Umbilical cord (tissue), 2 donors: Measurements from ENCODE around the gene WAC. TPM values are rescaled to one million over a fixed set of nuclear protein-coding genes. Genes with fewer than 3 reads are reported as not detected.
A peak's percentile ranks its signal among the peaks of the same experiment; 100 is the strongest.
"Not testable (repeated sequence)": the region's sequence is repeated elsewhere in the genome, so short reads cannot be mapped to it uniquely, and the experiment has no call there.

ENCODE experiments used
- DNase-seq: peaks from one replicate; pipeline ENCODE4 v3.0.0-alpha.2; 2015; ENCODE audit warnings: low spot score
- total RNA-seq: library from RNA; depleted of rRNA; stranded (reverse); fragments of >200 nt; gene quantifications from one replicate; pipeline ENCODE4 v1.2.3, GENCODE V29; 2014; ENCODE audit warnings: low replicate concordance; ENCODE audit not compliant: insufficient read depth

WAC gene
- total RNA-seq, 1 donor from 2014 or later: 156 TPM

DNA sequence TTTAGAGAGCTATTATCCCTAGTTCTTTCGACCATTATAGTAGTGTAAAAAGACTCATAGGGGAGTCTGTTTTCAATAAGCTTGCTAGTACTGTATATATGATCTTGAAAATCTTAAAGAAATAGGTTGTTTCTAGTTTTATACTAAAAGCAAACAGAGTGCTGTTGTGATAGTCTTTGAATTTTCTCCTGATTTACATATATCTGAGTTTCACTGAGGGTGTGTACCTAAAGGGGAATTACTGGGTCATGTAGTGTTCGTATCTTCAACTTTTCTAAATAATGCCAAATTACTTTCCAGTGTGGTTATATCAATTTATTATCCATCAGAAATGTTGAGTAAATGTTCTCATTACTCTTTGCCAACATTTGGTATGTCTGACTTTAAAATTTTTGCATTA, 73.7 kb downstream of the WAC start:
- DNase-seq: no peak

DNA sequence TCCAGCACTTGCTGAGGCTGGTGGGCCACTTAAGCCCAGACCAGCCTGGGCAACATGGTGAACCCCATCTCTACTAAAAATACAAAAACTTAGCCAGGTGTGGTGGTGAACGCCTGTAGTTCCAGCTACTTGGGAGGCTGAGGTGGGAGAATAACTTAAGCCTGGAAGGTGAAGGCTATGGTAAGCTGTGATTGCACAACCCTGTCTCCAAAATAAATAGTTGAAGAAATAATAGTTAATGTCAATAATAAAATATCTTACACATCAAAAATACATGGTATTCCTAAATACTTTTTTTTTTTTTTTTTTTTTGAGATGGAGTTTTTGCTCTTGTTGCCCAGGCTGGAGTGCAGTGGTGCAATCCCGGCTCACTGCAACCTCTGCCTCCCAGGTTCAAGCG, 76.7 kb downstream of the WAC start:
- DNase-seq: not testable (repeated sequence)

DNA sequence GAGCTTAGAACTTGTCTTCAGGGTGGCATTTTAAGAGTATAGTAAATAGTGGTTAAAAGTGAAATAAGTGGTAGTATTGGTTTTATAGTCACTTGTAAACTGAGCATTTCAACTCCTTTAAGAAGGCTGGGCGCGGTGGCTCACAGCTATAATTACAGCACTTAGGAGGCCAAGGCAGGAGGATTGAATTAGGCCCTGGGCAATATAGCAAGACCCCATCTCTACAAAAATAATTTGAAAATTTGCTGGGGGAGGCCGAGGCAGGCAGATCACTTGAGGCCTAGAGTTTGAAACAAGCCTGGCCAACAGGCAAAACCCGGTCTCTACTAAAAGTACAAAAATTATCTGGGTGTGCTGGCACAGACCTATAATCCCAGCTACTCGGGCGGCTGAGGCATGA, 80.0 kb downstream of the WAC start:
- DNase-seq: no peak

DNA sequence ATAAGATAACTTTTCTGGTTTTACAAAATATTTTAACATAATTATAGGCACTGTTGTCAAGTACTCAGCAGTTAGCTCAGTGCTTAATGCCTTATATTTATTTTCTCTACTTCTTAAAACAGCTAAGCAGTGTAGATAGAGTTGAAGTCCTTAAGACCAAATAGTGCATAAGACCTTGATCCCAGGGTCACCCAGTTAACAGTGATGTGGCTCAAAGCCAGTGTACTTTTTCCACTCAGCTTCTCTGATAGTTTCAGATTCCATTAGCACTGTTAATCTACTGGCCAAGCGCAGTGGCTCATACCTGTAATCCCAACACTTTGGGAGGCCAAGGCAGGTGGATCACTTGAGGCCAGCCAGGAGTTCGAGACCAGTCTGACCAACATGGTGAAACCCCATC, 83.6 kb downstream of the WAC start:
- no peak for DNase-seq

DNA sequence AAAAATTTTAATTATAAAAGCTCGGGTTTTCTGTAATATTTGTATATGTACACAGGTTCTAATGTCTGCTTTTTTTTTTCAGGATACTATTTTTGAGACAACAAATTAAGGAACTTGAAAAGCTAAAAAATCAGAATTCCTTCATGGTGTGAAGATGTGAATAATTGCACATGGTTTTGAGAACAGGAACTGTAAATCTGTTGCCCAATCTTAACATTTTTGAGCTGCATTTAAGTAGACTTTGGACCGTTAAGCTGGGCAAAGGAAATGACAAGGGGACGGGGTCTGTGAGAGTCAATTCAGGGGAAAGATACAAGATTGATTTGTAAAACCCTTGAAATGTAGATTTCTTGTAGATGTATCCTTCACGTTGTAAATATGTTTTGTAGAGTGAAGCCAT, 86.5 kb downstream of the WAC start:
- DNase-seq: no peak

DNA sequence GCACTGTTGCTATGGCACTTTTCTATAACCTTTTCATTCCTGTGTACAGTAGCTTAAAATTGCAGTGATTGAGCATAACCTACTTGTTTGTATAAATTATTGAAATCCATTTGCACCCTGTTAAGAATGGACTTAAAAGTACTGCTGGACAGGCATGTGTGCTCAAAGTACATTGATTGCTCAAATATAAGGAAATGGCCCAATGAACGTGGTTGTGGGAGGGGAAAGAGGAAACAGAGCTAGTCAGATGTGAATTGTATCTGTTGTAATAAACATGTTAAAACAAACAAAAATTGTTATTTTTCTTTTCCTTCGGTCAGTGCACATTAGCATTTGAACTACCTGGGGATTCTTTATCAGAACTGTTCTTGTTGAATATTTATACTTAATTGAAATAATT, 87.3 kb downstream of the WAC start:
- DNase-seq: no peak

DNA sequence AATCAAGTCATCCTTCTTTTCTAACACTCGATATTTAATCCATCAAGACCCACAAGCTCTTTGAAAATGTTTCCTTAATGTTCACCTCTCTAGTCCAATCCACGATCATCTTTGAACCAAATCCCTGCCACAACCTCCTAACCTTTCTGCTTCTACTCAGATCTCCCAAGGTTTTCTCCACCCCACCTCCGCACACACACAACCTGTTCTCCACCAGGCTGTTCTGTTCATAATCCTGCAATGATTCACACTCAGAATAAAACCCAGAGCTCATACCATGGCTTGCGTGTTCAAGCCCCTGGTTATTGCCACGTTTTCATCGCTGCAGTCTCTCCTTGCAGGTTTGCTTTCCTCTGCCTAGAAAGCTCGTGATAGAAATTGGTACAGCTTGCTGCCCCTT, 90.6 kb downstream of the WAC start:
- peak; percentile 23 for DNase-seq

DNA sequence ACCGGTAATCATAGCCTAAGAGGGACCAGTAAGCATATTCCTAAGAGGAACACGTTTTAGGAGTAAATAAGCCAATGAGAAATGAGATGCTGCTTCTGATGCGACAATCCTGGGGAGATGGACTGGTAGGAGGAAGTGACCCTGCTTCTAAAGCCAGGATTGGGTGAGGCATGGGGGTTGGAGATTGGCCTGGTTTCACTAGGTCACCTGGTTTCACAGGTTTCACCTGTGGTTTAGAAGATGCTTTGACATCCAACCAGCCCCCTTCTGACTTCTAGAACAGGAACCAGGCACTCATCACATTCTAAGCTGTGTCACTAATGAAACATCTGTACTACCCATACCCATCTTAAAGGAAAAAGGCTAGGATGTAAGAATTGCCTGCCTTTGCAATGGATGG, 91.4 kb downstream of the WAC start:
- DNase-seq: no peak

DNA sequence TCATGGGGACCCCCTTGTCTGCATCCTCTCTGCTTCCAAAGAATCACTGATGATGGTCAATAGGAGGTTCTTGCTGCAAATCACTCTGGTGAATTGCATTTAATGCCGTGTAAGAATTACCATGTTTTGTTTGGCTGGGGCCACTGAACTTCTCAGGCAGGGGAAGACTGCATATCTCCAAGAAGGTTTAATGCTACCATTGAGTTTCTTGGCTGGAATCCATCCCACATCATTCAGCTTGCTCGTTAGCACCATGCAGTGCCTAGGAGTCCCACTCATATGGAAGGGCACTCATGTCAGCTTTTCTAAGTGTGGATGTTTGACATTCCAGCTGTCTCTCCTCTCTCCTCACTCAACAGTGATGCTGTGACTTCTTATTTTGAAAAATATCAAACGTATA, 94.2 kb downstream of the WAC start:
- no peak for DNase-seq

DNA sequence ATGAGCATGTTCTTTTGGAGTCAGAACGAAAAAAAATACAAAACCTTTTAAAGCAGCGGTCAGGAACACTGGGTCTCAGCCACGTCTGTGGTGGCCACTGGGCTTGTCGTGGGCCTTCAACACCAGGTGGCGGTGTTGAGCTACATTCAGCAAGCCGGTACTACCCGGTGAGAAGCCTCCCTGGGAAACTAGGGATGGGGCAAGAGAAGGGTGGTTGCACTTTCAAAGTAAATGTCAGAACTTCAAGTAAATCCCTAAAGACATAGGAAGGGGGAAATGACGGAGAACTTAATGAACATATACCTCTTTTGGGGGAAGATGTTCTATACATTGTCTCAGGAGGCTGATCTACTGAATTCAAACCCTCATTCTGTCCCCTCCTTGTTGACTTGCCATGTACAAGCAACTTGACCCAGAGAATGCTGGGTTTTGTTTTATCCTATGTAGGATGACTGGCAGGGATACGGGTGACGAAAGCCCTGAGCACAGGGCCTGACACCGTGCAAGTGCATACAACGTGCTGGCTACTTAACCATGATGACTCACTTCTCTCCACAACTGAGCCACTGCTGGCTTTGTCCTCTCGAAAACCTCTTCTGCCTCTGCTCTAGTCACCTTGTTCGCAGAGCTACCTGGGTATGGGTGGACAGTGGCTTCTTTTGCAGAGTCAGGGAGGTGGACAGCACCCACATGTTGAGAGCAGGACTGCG, 95.4 kb downstream of the WAC start:
- DNase-seq: peak; percentile 81

DNA sequence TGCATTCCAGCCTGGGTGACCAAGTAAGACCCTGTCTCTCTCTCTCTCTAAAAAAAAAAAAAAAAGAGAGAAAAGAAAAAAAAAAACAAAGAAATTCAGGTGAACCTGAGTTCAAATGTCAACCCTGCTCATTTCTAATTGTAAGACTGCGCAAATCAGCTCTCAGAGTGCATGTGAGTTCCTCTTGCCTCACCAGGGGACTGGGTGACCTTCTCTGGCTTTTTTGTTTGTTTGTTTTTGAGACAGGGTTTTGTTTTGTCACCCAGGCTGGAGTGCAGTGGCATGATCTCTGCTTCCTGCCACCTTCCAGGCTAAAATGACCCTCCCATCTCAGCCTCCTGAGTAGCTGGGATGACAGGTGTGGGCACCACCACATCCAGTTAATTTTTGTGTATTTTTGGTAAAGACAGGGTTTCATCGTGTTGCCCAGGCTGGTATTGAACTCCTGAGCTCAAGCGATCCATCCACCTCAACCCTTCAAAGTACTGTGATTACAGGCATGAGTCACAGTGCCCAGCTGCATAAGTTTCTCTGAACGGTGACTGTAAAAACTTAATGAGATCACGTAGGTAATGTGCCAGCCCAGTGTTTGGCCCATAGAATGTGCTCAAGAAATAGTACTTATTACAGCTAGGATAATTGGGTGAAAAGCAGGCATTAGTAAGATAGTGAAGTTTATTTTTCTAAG, 99.1 kb downstream of the WAC start:
- no peak for DNase-seq

DNA sequence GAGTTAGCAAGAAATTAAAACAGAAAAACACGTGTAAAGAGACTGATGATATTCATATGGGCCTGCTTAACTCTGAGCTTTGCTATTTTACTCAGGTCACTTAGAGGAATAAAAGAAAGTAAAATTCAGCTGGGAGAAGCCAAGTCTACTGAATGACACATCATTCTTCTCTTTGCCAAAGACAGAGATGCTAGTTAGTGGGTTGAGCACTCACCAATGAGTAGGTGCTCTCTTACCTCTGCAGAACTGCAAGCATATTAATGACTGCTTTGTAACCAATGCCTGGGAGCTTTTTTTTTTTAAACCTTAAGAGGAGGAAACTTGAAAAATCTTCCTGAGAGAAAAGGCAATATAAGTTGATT, 99.6 kb downstream of the WAC start:
- no peak for DNase-seq

DNA sequence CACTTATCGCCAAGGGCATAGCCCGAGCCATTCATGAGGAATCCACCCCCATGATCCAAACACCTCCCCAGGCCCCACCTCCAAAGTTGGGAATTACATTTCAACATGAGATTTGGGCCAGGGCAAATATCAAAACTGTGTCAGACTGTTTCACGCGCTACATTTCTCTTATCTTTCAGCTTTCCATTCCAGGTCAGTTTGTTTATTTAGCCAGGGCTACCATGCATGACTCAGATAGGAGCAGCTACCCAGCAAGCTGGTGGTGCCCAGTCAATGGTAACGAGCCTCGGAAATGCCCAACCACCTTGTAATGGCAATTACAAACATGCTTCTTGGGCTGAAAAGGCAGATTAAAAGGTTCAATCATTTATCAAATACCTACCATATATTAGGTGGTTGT, 100.8 kb downstream of the WAC start:
- no peak for DNase-seq

DNA sequence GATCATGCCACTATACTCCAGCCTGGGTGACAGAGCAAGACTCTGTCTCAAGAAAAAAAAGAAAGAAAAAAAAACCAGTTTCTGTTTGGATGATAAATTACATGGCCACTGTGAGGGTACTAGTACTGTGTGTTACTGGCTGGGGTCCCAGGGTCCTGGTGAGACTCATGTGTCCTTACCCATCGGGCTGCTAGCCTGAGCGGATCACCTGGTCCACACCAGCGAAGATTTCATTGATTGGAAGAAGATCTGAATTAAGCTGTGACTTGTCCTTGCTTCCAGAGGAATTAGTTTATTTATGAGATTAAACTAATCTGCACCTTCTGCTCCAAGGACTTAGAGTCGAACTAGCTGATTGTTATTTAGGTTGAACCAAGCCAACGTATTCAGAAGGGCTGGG, 104.4 kb downstream of the WAC start:
- DNase-seq: no peak

DNA sequence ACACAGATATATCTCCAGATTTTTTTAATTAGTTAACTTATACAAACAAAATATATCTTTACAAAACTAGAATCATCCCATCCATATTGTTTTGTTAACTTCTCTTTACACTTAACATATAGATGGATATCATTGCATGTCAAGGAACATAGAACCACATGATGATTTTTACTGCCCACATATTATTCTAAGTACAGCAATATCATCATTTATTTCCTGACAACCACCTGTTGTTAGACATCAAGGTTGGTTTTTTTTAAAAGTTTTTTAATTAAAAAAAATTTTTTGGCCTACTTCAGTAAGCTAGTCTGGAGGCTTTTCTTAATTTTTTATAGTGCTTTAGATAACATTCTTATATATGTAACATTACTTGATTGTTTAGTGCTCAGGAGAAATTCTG, 105.5 kb downstream of the WAC start:
- no peak for DNase-seq

DNA sequence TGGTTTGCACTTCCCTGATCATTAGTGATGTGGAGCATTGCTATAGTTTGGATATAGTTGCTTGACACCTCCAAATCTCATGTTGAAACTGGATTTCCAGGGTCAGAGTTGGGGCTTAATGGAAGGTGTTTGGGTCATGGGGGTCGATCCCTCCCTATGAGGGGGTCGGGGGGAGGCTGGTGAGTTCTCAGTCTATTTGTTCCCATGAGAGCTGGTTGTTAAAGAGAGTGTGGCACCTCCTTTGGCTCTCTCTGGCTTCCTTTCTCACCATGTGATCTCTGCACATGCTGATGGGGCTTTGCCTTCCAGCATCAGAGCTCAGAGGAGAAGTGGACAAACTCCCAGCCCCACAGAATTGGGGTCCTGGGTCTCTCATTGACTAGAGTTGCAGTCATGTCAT, 107.6 kb downstream of the WAC start:
- DNase-seq: no peak

DNA sequence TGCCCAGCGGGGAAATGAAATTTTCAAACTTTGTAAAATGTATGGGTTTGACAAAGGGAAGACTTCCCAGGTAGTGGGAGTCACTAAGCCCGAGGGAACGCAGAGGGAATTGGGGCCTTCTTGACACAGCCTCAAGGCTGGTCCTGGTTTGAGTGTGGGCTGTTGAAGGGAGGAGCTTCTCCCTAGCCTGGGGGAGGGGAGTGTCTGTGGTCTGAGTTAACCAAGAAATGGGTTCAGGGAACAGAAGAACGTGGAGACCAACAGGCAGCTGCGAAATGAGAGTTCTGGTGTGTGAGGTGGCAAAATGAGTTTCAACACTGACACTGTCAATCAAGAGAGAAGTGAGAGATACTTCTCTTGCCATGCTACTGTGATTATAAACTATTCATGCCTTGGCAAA, 111.7 kb downstream of the WAC start:
- DNase-seq: no peak

DNA sequence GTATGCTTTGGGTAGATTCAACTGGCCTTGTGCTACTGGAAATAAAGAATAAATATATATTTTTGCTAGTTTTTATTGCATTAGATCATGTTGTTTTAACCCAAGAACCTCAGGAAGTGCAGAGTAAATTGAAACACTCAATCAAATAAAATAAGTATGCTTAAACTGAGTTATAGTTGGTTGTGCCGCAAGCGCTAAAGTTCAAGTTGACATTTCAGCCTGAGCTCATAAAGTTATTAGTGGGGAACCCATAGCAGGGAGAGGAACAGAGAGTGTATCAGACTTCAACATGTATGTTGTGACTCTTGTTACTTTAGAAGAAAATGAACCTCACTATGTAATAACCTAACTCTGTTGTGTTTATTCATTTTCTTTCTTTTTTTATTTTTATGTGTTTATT, 119.2 kb downstream of the WAC start:
- DNase-seq: no peak

DNA sequence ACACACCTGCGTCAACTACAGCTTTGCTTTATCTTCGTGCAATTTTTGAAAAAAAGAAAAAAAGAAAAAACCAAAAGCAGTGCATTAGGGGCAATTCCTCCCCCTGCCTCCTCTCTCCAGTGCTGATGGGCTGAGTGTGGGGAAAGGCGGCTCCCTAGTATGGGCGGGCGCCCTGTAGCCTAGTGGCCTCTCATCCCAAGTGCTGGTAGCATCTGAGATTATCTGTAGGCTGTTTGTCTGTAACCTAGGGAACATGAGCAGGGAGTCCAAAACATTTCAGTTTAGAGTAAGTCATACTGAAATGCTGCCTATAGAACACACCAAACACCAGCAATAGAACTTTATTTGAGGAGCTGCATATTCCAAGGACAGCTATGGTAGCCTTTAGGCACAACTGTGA, 119.8 kb downstream of the WAC start:
- DNase-seq: no peak

DNA sequence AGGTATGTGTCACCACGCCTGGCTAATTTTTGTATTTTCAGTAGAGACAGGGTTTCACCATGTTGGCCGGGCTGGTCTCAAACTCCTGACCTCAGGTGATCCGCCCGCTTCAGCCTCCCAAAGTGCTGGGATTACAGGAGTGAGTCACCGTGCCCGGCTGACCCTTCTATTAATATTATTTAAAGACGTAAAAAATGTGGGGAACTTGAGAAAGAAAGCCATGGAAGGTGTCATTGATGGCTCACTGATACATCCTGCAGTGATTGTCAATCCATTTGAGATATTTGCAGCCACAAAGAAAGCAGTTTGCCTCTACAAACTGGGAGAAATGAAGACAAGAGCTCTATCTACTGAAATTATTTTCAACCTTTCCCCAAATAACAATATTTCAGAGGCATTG, 125.9 kb downstream of the WAC start:
- not testable (repeated sequence) for DNase-seq

DNA sequence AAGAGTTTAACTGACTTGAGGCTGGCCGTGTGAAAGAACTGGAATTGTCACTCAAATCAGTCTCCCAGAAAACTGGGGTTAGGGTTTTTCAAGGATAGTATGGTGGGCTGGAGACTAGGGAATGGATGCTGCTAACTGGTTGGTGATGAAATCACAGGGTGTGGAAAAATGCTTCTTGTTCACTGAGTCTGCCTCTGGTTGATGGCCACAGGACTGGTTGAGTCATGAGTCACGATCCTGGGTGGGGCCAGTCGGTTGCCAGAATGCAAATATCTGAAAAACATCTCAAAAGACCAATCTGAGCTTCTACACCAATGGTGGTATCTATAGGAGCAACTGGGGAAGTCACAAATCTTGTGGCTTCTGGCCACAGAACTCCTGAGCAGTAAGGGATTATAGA, 128.1 kb downstream of the WAC start:
- no peak for DNase-seq

DNA sequence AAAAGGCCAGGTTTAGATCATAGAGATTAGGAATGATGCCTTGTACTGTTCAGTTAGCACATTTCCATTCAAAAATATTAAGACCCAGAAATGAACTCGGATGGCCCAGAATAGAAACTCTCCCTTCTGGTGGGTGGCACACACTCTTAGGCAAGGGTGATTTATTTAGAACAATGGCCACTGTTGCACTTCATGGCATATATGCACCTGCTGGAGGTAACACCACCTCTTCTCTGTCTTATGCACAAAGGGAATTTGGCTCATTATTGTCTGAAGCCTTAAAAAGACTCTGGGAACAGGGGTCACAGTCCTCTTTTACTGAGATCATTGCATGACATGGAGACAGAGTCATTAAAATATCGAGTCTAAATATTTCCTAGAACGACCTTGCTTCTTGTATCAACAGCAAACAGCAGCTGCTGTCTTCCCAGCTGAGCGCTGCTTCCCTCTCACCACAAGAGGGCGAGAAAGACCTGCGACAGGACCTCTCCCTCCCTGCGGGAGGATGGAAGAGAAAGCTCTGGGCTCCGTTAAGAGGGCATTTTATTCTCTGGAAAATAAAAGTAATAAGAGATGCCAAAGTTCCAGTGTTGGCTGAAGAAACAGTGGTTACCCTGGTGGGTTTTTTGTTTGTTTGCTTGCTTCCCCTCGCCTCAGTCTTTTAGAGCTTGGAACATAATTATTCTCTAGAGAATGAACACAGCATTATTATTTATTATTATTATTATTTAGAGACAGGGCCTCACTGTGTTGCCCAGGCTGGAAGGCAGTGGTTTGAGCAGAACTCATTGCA, 130.9 kb downstream of the WAC start:
- peak; percentile 95 for DNase-seq

DNA sequence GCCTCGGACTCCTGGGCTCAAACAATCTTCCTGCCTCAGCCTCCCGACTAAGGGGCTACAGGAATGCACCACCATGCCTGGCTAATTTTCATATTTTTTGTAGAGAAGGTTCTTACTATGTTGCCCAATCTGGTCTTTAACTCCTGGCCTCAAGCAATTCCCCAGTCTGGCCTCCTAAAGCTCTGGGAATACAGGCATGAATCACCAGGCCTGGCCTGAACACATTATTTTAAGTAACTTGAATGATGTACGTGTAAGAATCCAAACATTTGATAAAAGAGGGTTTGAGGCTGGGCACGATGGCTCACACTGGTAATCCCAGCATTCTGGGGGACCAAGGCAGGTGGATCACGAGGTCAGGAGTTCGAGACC, 131.4 kb downstream of the WAC start:
- peak; percentile 92 for DNase-seq
